Measurements from ENCODE around the gene PRPSAP2.
"Not testable (repeated sequence)": the region's sequence is repeated elsewhere in the genome, so short reads cannot be mapped to it uniquely, and the experiment has no call there.

PRPSAP2 gene

GRCh38 chr17:18857864-18858566, at the start of gene PRPSAP2:
Gene PRPSAP2, plus strand, starts transcription at chr17:18858131. Its CDS starts 7,703 bp downstream, at chr17:18865834.
- DNase-seq: peak; percentile 97

GRCh38 chr17:18815924-18816323, 42.0 kb upstream of the PRPSAP2 start:
- DNase-seq: not testable (repeated sequence)

- peak; percentile 70 for DNase-seq
Observed at GRCh38 chr17:18816489-18817371, 41.2 kb upstream of the PRPSAP2 start.

GRCh38 chr17:18821430-18821829, 36.5 kb upstream of the PRPSAP2 start:
- DNase-seq: not testable (repeated sequence)

- DNase-seq: not testable (repeated sequence)
Observed at GRCh38 chr17:18827613-18828012, 30.3 kb upstream of the PRPSAP2 start.

- DNase-seq: no peak
Observed at GRCh38 chr17:18848501-18848900, 9.4 kb upstream of the PRPSAP2 start.

- DNase-seq: no peak
Observed at GRCh38 chr17:18850679-18851078, 7.3 kb upstream of the PRPSAP2 start.

- DNase-seq: no peak
Observed at GRCh38 chr17:18851201-18851600, 6.7 kb upstream of the PRPSAP2 start.

GRCh38 chr17:18854956-18855355, 3.0 kb upstream of the PRPSAP2 start:
- DNase-seq: no peak

- peak; percentile 96 for DNase-seq
Observed at GRCh38 chr17:18855831-18856569, 1.9 kb upstream of the PRPSAP2 start.

- no peak for DNase-seq
Observed at GRCh38 chr17:18856570-18856915, 1.4 kb upstream of the PRPSAP2 start.

GRCh38 chr17:18858567-18859245, 775 bp downstream of the PRPSAP2 start:
- peak; percentile 17 for DNase-seq

GRCh38 chr17:18859256-18859655, 1.3 kb downstream of the PRPSAP2 start:
- peak; percentile 13 for DNase-seq

- peak; percentile 90 for DNase-seq
Observed at GRCh38 chr17:18860161-18860972, 2.4 kb downstream of the PRPSAP2 start.

- DNase-seq: no peak
Observed at GRCh38 chr17:18862011-18862410, 4.1 kb downstream of the PRPSAP2 start.

GRCh38 chr17:18864996-18865395, 7.1 kb downstream of the PRPSAP2 start:
- not testable (repeated sequence) for DNase-seq

- peak; percentile 87 for DNase-seq
Observed at GRCh38 chr17:18866866-18867813, 9.2 kb downstream of the PRPSAP2 start.

GRCh38 chr17:18877104-18877645, 19.2 kb downstream of the PRPSAP2 start:
- no peak for DNase-seq

- no peak for DNase-seq
Observed at GRCh38 chr17:18888766-18889290, 30.9 kb downstream of the PRPSAP2 start.

- DNase-seq: no peak
Observed at GRCh38 chr17:18889658-18890057, 31.7 kb downstream of the PRPSAP2 start.
